ENCODE data around the gene MRTFA.

DNA sequence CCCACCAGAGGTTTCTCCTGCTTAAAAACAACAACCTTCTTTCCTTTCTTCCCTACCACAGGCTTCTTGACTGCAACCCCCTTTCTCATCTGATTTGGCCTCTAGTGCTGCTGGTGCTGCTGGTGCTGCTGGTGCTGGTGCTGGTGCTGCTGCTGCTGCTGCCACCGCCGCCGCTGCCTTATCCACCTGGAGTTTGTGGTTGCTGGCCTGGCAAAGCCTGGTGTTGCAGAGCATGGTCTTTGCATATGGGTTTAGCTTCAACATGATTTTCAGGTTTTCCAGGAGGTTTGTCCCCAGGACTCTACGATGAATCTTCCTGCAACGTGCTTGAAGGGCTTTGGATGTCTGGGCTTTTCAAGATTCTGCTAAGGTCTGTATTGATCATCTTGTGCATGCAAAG lies 49.7 kb downstream of the MRTFA start:
- TF ChIP-seq, protein P1, sequence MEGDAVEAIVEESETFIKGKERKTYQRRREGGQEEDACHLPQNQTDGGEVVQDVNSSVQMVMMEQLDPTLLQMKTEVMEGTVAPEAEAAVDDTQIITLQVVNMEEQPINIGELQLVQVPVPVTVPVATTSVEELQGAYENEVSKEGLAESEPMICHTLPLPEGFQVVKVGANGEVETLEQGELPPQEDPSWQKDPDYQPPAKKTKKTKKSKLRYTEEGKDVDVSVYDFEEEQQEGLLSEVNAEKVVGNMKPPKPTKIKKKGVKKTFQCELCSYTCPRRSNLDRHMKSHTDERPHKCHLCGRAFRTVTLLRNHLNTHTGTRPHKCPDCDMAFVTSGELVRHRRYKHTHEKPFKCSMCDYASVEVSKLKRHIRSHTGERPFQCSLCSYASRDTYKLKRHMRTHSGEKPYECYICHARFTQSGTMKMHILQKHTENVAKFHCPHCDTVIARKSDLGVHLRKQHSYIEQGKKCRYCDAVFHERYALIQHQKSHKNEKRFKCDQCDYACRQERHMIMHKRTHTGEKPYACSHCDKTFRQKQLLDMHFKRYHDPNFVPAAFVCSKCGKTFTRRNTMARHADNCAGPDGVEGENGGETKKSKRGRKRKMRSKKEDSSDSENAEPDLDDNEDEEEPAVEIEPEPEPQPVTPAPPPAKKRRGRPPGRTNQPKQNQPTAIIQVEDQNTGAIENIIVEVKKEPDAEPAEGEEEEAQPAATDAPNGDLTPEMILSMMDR (IDR thresholded peaks at IDR 0.05), result no peak
- TF ChIP-seq, protein P2, sequence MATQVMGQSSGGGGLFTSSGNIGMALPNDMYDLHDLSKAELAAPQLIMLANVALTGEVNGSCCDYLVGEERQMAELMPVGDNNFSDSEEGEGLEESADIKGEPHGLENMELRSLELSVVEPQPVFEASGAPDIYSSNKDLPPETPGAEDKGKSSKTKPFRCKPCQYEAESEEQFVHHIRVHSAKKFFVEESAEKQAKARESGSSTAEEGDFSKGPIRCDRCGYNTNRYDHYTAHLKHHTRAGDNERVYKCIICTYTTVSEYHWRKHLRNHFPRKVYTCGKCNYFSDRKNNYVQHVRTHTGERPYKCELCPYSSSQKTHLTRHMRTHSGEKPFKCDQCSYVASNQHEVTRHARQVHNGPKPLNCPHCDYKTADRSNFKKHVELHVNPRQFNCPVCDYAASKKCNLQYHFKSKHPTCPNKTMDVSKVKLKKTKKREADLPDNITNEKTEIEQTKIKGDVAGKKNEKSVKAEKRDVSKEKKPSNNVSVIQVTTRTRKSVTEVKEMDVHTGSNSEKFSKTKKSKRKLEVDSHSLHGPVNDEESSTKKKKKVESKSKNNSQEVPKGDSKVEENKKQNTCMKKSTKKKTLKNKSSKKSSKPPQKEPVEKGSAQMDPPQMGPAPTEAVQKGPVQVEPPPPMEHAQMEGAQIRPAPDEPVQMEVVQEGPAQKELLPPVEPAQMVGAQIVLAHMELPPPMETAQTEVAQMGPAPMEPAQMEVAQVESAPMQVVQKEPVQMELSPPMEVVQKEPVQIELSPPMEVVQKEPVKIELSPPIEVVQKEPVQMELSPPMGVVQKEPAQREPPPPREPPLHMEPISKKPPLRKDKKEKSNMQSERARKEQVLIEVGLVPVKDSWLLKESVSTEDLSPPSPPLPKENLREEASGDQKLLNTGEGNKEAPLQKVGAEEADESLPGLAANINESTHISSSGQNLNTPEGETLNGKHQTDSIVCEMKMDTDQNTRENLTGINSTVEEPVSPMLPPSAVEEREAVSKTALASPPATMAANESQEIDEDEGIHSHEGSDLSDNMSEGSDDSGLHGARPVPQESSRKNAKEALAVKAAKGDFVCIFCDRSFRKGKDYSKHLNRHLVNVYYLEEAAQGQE (IDR thresholded peaks at IDR 0.05; ENCODE audit: low read depth, low read length), result no peak
- TF ChIP-seq SMC3 (IDR thresholded peaks at IDR 0.05; ENCODE audit: low read depth, low read length) (no peak), YY1 (IDR thresholded peaks at IDR 0.05; ENCODE audit: low read depth) (no peak), POLR2AphosphoS5 (IDR thresholded peaks at IDR 0.05; ENCODE audit: low read depth, low read length) (no peak), RAD21 (IDR thresholded peaks at IDR 0.05; ENCODE audit: low read length) (no peak), SIN3A (IDR thresholded peaks at IDR 0.05; ENCODE audit: borderline replicate concordance, low read depth, low read length) (no peak), EP300 (IDR thresholded peaks at IDR 0.05; ENCODE audit: borderline replicate concordance in 1 of 2, low read depth in 1 of 2, low read length in 1 of 2) (no peak), TEAD4 (IDR thresholded peaks at IDR 0.05; ENCODE audit: borderline replicate concordance, insufficient read depth) (no peak)
- TF ChIP-seq, protein P3, sequence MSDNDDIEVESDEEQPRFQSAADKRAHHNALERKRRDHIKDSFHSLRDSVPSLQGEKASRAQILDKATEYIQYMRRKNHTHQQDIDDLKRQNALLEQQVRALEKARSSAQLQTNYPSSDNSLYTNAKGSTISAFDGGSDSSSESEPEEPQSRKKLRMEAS (IDR thresholded peaks at IDR 0.05; ENCODE audit: low read depth), result no peak
- TF ChIP-seq, protein P4, sequence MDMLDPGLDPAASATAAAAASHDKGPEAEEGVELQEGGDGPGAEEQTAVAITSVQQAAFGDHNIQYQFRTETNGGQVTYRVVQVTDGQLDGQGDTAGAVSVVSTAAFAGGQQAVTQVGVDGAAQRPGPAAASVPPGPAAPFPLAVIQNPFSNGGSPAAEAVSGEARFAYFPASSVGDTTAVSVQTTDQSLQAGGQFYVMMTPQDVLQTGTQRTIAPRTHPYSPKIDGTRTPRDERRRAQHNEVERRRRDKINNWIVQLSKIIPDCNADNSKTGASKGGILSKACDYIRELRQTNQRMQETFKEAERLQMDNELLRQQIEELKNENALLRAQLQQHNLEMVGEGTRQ (IDR thresholded peaks at IDR 0.05; ENCODE audit: borderline replicate concordance, low read depth, low read length), result no peak

Data from SK-N-SH (cell line).